Suppressor macrophage treated with lipopolysaccharide for 4 hours (primary cell): Measurements from ENCODE around the gene CDR2L.

Experiments
- DNase-seq: peaks from one replicate; pipeline ENCODE4 v3.0.0-alpha.2; 2020

Gene CDR2L

GRCh38 chr17:74987418-74987908, at the start of gene CDR2L:
Gene CDR2L (plus strand): TSS chr17:74987632. CDS start chr17:74988044, 412 bp downstream.
- peak; percentile 97 for DNase-seq

GRCh38 chr17:74938194-74938950, 49.1 kb upstream of the CDR2L start:
- no peak for DNase-seq

GRCh38 chr17:74939534-74939933, 47.9 kb upstream of the CDR2L start:
- DNase-seq: no peak

GRCh38 chr17:74941128-74941725, 46.2 kb upstream of the CDR2L start:
- no peak for DNase-seq

- DNase-seq: no peak
Measured at GRCh38 chr17:74943808-74944522, 43.5 kb upstream of the CDR2L start.

GRCh38 chr17:74945543-74945942, 41.9 kb upstream of the CDR2L start:
- peak; percentile 16 for DNase-seq

GRCh38 chr17:74946641-74947040, 40.8 kb upstream of the CDR2L start:
- DNase-seq: no peak

GRCh38 chr17:74947041-74947754, 40.2 kb upstream of the CDR2L start:
- no peak for DNase-seq

GRCh38 chr17:74949455-74950115, 37.8 kb upstream of the CDR2L start:
- no peak for DNase-seq

- no peak for DNase-seq
Measured at GRCh38 chr17:74950207-74950606, 37.2 kb upstream of the CDR2L start.

- no peak for DNase-seq
Measured at GRCh38 chr17:74951065-74951464, 36.4 kb upstream of the CDR2L start.

GRCh38 chr17:74951680-74952421, 35.6 kb upstream of the CDR2L start:
- DNase-seq: no peak

- no peak for DNase-seq
Measured at GRCh38 chr17:74952431-74953133, 34.9 kb upstream of the CDR2L start.

GRCh38 chr17:74953134-74953687, 34.2 kb upstream of the CDR2L start:
- no peak for DNase-seq

GRCh38 chr17:74954115-74954514, 33.3 kb upstream of the CDR2L start:
- DNase-seq: no peak

GRCh38 chr17:74954665-74955421, 32.6 kb upstream of the CDR2L start:
- DNase-seq: no peak

GRCh38 chr17:74956093-74956492, 31.3 kb upstream of the CDR2L start:
- DNase-seq: no peak

GRCh38 chr17:74957935-74958740, 29.3 kb upstream of the CDR2L start:
- peak; percentile 83 for DNase-seq
